GM19238 (cell line): Measurements from ENCODE around the gene PVALB.

ENCODE experiments used
- DNase-seq: peaks from one replicate; pipeline ENCODE4 v3.0.0; 2011; ENCODE audit warnings: low spot score; ENCODE audit not compliant: insufficient read length

Gene PVALB

GRCh38 chr22:36814801-36815200 lies 2.0 kb downstream of the PVALB start:
- DNase-seq = no peak

- DNase-seq = no peak
Measured at GRCh38 chr22:36811094-36811800, 5.6 kb downstream of the PVALB start.

GRCh38 chr22:36809351-36809750 lies 7.5 kb downstream of the PVALB start:
- no peak for DNase-seq

- DNase-seq = no peak
Measured at GRCh38 chr22:36808721-36809344, 8.0 kb downstream of the PVALB start.

GRCh38 chr22:36807627-36808026 lies 9.2 kb downstream of the PVALB start:
- no peak for DNase-seq

GRCh38 chr22:36806835-36807234 lies 10.0 kb downstream of the PVALB start:
- DNase-seq = no peak

GRCh38 chr22:36803358-36803757 lies 13.5 kb downstream of the PVALB start:
- no peak for DNase-seq

- DNase-seq = no peak
Measured at GRCh38 chr22:36798674-36799066, 18.2 kb downstream of the PVALB start.

- no peak for DNase-seq
Measured at GRCh38 chr22:36797911-36798673, 18.7 kb downstream of the PVALB start.

- DNase-seq = no peak
Measured at GRCh38 chr22:36797374-36797773, 19.5 kb downstream of the PVALB start.

GRCh38 chr22:36796552-36797175 lies 20.2 kb downstream of the PVALB start:
- DNase-seq = no peak

- DNase-seq = no peak
Measured at GRCh38 chr22:36795633-36796032, 21.2 kb downstream of the PVALB start.

- DNase-seq = no peak
Measured at GRCh38 chr22:36790648-36791047, 26.2 kb downstream of the PVALB start.

- no peak for DNase-seq
Measured at GRCh38 chr22:36787204-36787988, 29.4 kb downstream of the PVALB start.

- no peak for DNase-seq
Measured at GRCh38 chr22:36783743-36784142, 33.1 kb downstream of the PVALB start.

- DNase-seq = peak; percentile 87
Measured at GRCh38 chr22:36781656-36782627, 34.9 kb downstream of the PVALB start.

- DNase-seq = no peak
Measured at GRCh38 chr22:36778020-36778419, 38.8 kb downstream of the PVALB start.

GRCh38 chr22:36776722-36777121 lies 40.1 kb downstream of the PVALB start:
- no peak for DNase-seq

- DNase-seq = peak; percentile 97
Measured at GRCh38 chr22:36775964-36776669, 40.7 kb downstream of the PVALB start, which contains the start of gene IFT27. IFT27 (minus strand) TSS chr22:36776119; CDS start chr22:36775707, 412 bp downstream.
